IMR-90 (cell line): ENCODE data around the gene SLC15A3. TPM values are rescaled to one million over a fixed set of nuclear protein-coding genes. Genes with fewer than 3 reads are reported as not detected.

Experiments used
- ATAC-seq: fragments of 200-7000 bp; cut with Tn5 transposase; 2 replicates; pipeline ENCODE4 v1.9.1; 2020; ENCODE audit warnings: low read depth, mild to moderate bottlenecking, moderate library complexity
- BruUV-seq: library from RNA; stranded (reverse); fragments of 400-500 nt; replicated peaks from 2 replicates; lab custom pipeline; 2021; lab: Mats Ljungman, UMichigan
- CTCF ChIA-PET: fragments of 300-600 bp; formaldehyde crosslinking; extraction: SDS; loops from one replicate; lab custom pipeline; 2021; ENCODE audit warnings: antibody characterized with exemption; lab: Yijun Ruan, JAX
- POLR2A ChIA-PET: fragments of 300-600 bp; sonication (Branson Sonifier 250); formaldehyde crosslinking; loops from one replicate; lab custom pipeline; 2022; ENCODE audit warnings: antibody characterized with exemption; ENCODE audit not compliant: unreplicated experiment; lab: Charles Lee
- DNase-seq: peaks from one replicate; pipeline ENCODE4 v3.0.0; 2013
- H2AFZ ChIP-seq: replicated peaks from 2 replicates; pipeline ENCODE3; 2013; ENCODE audit warnings: low read length, mild to moderate bottlenecking; ENCODE audit not compliant: poor library complexity
- H2AK5ac ChIP-seq: 2 replicates; pipeline ENCODE4 v1.6.1; 2013; ENCODE audit warnings: low read depth, low read length, inconsistent platforms
- H2AK9ac ChIP-seq: replicated peaks from 2 replicates; pipeline ENCODE3; 2013; ENCODE audit warnings: mild to moderate bottlenecking, low read depth, low read length, moderate library complexity; ENCODE audit not compliant: poor library complexity
- H2BK120ac ChIP-seq: 2 replicates; pipeline ENCODE4 v1.6.1; 2013; ENCODE audit warnings: low read depth, low read length, inconsistent platforms
- H2BK15ac ChIP-seq: 3 replicates; pipeline ENCODE4 v1.6.1; 2013; ENCODE audit warnings: low read depth, low read length, inconsistent platforms
- H2BK20ac ChIP-seq: 2 replicates; pipeline ENCODE4 v1.6.1; 2013; ENCODE audit warnings: low read depth, mild to moderate bottlenecking, inconsistent platforms, low read length, moderate library complexity
- H2BK5ac ChIP-seq: 2 replicates; pipeline ENCODE4 v1.6.1; 2013; ENCODE audit warnings: mild to moderate bottlenecking, low read depth, low read length, inconsistent platforms; ENCODE audit not compliant: poor library complexity, severe bottlenecking
- H3K14ac ChIP-seq: replicated peaks from 2 replicates; pipeline ENCODE4 v1.6.1; 2013; ENCODE audit warnings: low read depth, low read length, inconsistent platforms
- H3K18ac ChIP-seq: 2 replicates; pipeline ENCODE4 v1.6.1; 2013; ENCODE audit warnings: low read depth, low read length, control low read depth
- H3K23ac ChIP-seq: 2 replicates; pipeline ENCODE4 v1.6.1; 2013; ENCODE audit warnings: low read depth, low read length, inconsistent platforms
- H3K27ac ChIP-seq: 2 replicates; pipeline ENCODE4 v1.5.1; 2013; ENCODE audit warnings: mild to moderate bottlenecking, control low read depth, low read length; ENCODE audit not compliant: insufficient read depth
- H3K27me3 ChIP-seq: 2 replicates; pipeline ENCODE4 v1.6.1; 2013; ENCODE audit warnings: low read length; ENCODE audit not compliant: control insufficient read depth, insufficient read depth
- H3K36me3 ChIP-seq: 2 replicates; pipeline ENCODE4 v1.6.1; 2013; ENCODE audit warnings: low read length, mixed read lengths; ENCODE audit not compliant: control insufficient read depth, insufficient read depth
- H3K4ac ChIP-seq: 2 replicates; pipeline ENCODE4 v1.6.1; 2013; ENCODE audit warnings: low read depth, low read length, inconsistent platforms
- H3K4me1 ChIP-seq: 2 replicates; pipeline ENCODE4 v1.6.1; 2013; ENCODE audit warnings: low read length, mixed read lengths; ENCODE audit not compliant: control insufficient read depth, insufficient read depth
- H3K4me2 ChIP-seq: 2 replicates; pipeline ENCODE4 v1.6.1; 2013; ENCODE audit warnings: low read depth, mild to moderate bottlenecking, control low read depth, low read length, moderate library complexity
- H3K4me3 ChIP-seq: 2 replicates; pipeline ENCODE4 v1.5.1; 2013; ENCODE audit warnings: low read depth, mild to moderate bottlenecking, control low read depth, low read length, moderate library complexity; ENCODE audit not compliant: insufficient read depth
- H3K56ac ChIP-seq: 2 replicates; pipeline ENCODE4 v1.6.1; 2013; ENCODE audit warnings: low read length, inconsistent platforms; ENCODE audit not compliant: insufficient read depth; ENCODE audit errors: extremely low read depth
- H3K79me1 ChIP-seq, 2 experiments: 2 replicates each; pipeline ENCODE4 v1.6.1; 2013; ENCODE audit warnings: low read length in 2 of 2, inconsistent platforms in 1 of 2, low read depth in 1 of 2
- H3K9ac ChIP-seq: 2 replicates; pipeline ENCODE4 v1.6.1; 2013; ENCODE audit warnings: low read depth, low read length, control low read depth
- H3K9me1 ChIP-seq: 2 replicates; pipeline ENCODE4 v1.6.1; 2013; ENCODE audit warnings: low read length, inconsistent platforms; ENCODE audit not compliant: insufficient read depth
- H3K9me3 ChIP-seq: 2 replicates; pipeline ENCODE4 v1.6.1; 2013; ENCODE audit warnings: low read length; ENCODE audit not compliant: control insufficient read depth, insufficient read depth
- H4K20me1 ChIP-seq: 2 replicates; pipeline ENCODE4 v1.6.1; 2013; ENCODE audit warnings: low read length, inconsistent platforms; ENCODE audit not compliant: insufficient read depth
- H4K5ac ChIP-seq: 2 replicates; pipeline ENCODE4 v1.6.1; 2013; ENCODE audit warnings: mild to moderate bottlenecking, low read depth, low read length, control low read depth
- H4K8ac ChIP-seq, 2 experiments: 2 replicates each; pipeline ENCODE4 v1.6.1; 2013; ENCODE audit warnings: low read depth in 2 of 2, low read length in 2 of 2, control low read depth in 1 of 2, inconsistent platforms in 1 of 2
- H4K91ac ChIP-seq: 2 replicates; pipeline ENCODE4 v1.6.1; 2013; ENCODE audit warnings: low read depth, low read length, inconsistent platforms; ENCODE audit not compliant: insufficient read depth
- BHLHE40 ChIP-seq: fragments of 150-350 bp; IDR thresholded peaks from 2 replicates; pipeline ENCODE4 v1.6.1; 2016; ENCODE audit warnings: mild to moderate bottlenecking, low read depth, low read length
- CEBPB ChIP-seq: IDR thresholded peaks from 2 replicates; pipeline ENCODE4 v1.6.1; 2012; ENCODE audit warnings: low read depth, low read length, improper control_type of control experiment
- CHD1 ChIP-seq: IDR thresholded peaks from 2 replicates; pipeline ENCODE4 v1.6.1; 2012; ENCODE audit warnings: low read depth, low read length, improper control_type of control experiment
- CTCF ChIP-seq: conservative IDR thresholded peaks from 2 replicates; pipeline ENCODE4 v1.5.1; 2012; ENCODE audit warnings: mild to moderate bottlenecking, low read depth, low read length, improper control_type of control experiment
- ELK1 ChIP-seq: fragments of 150-350 bp; IDR thresholded peaks from 2 replicates; pipeline ENCODE4 v1.6.1; 2016; ENCODE audit warnings: low read depth, mild to moderate bottlenecking, low read length, moderate library complexity, borderline replicate concordance
- FOS ChIP-seq: fragments of 150-350 bp; IDR thresholded peaks from 2 replicates; pipeline ENCODE4 v1.6.1; 2016; ENCODE audit warnings: low read depth, low read length
- MAFK ChIP-seq: IDR thresholded peaks from 2 replicates; pipeline ENCODE4 v1.6.1; 2012; ENCODE audit warnings: low read depth, low read length, improper control_type of control experiment
- MAZ ChIP-seq: IDR thresholded peaks from 2 replicates; pipeline ENCODE4 v1.6.1; 2012; ENCODE audit warnings: low read depth, mild to moderate bottlenecking, low read length, improper control_type of control experiment, moderate library complexity, borderline replicate concordance
- MXI1 ChIP-seq: IDR thresholded peaks from 2 replicates; pipeline ENCODE4 v1.6.1; 2012; ENCODE audit warnings: low read depth, mild to moderate bottlenecking, low read length, moderate library complexity, borderline replicate concordance
- NFE2L2 ChIP-seq: fragments of 150-350 bp; IDR thresholded peaks from 2 replicates; pipeline ENCODE4 v1.6.1; 2016; ENCODE audit warnings: low read depth, mild to moderate bottlenecking, low read length
- POLR2A ChIP-seq: IDR thresholded peaks from 2 replicates; pipeline ENCODE4 v1.6.1; 2012; ENCODE audit warnings: mild to moderate bottlenecking, low read depth, low read length
- RAD21 ChIP-seq: IDR thresholded peaks from 2 replicates; pipeline ENCODE4 v1.6.1; 2012; ENCODE audit warnings: low read length, improper control_type of control experiment
- RCOR1 ChIP-seq: IDR thresholded peaks from 2 replicates; pipeline ENCODE4 v1.6.1; 2012; ENCODE audit warnings: mild to moderate bottlenecking, low read length, improper control_type of control experiment; ENCODE audit not compliant: insufficient replicate concordance
- RFX5 ChIP-seq: IDR thresholded peaks from 2 replicates; pipeline ENCODE4 v1.8.0; 2012; ENCODE audit warnings: low read depth, mild to moderate bottlenecking, low read length, moderate library complexity
- SMC3 ChIP-seq: fragments of 150-350 bp; IDR thresholded peaks from 2 replicates; pipeline ENCODE4 v1.6.1; 2016; ENCODE audit warnings: low read depth, mild to moderate bottlenecking, antibody characterized with exemption, low read length, moderate library complexity
- USF2 ChIP-seq: fragments of 150-350 bp; IDR thresholded peaks from 2 replicates; pipeline ENCODE4 v1.6.1; 2017; ENCODE audit warnings: mild to moderate bottlenecking, antibody characterized with exemption, low read length, low read depth
- WGBS, 2 experiments: methylation state at CpG; one replicate each; pipeline versions ENCODE4 v1.1.5 to v1.1.7; 2013; ENCODE audit warnings: missing lambda C conversion rate in 2 of 2; ENCODE audit not compliant: insufficient read length in 1 of 2; ENCODE audit errors: extremely low coverage in 2 of 2; 5-methylcytosine and 5-hydroxymethylcytosine counted together
- dilution Hi-C: fragments of 300-500 bp; cut with HindIII; formaldehyde crosslinking; loops from one replicate; pipeline ENCODE4 v1.14.3; 2018; ENCODE audit warnings: low sequenced_read_pairs; ENCODE audit not compliant: unreplicated experiment
- in situ Hi-C: fragments of 300-500 bp; cut with MboI; formaldehyde crosslinking; loops from 3 replicates; pipeline ENCODE4 v1.14.3; 2019; ENCODE audit warnings: low sequenced_read_pairs, inconsistent platforms, mixed read lengths
- intact Hi-C: fragments of 100-400 bp; cut with micrococcal nuclease; formaldehyde crosslinking; loops from 2 replicates; pipeline ENCODE4 v1.10.0; 2022
- polyA plus RNA-seq, 3 experiments: library from polyadenylated mRNA; depleted of rRNA; stranded (reverse); fragments of >200 nt; gene quantifications; 2 replicates each; pipeline ENCODE4 v1.2.3, GENCODE V29; 2012; ENCODE audit warnings: low replicate concordance in 1 of 3
- total RNA-seq: library from RNA; depleted of rRNA; stranded (reverse); fragments of >200 nt; gene quantifications from 2 replicates; pipeline ENCODE4 v1.2.3, GENCODE V29; 2012

Gene SLC15A3
- total and polyA plus RNA-seq, 2 of the 4 experiments (the other 2 are of a cell fraction): 3.2 to 4.4 TPM

GRCh38 chr11:60921777-60922335, 30.1 kb downstream of the SLC15A3 start:
- Histone ChIP-seq H2BK20ac (no peak overlapping the region), H3K79me1 (peaks cover 18 to 61% of the 10 kb centered on the region in 2 experiments), H3K4ac (no peak overlapping the region), H3K9ac (no peak overlapping the region), H4K20me1 (peaks cover 24% of the 10 kb centered on the region), H3K9me3 (no peaks in the 10 kb centered on the region), H3K4me1 (peaks cover 17% of the 10 kb centered on the region), H3K27me3 (no peaks in the 10 kb centered on the region), H3K14ac (no peak overlapping the region), H2AK5ac (no peak overlapping the region), H3K27ac (no peak overlapping the region), H3K56ac (no peak overlapping the region), H2BK15ac (no peak overlapping the region), H3K18ac (no peak overlapping the region), H3K4me3 (no peak overlapping the region), H3K9me1 (peaks cover 18% of the 10 kb centered on the region; the same call in 1 of the 2 replicates), H4K91ac (no peak overlapping the region), H3K4me2 (no peak overlapping the region), H2AFZ (no peak overlapping the region), H2BK5ac (no peak overlapping the region), H3K36me3 (peaks cover 29% of the 10 kb centered on the region), H3K23ac (no peak overlapping the region), H2AK9ac (no peak overlapping the region), H4K8ac (no peak overlapping the region), H2BK120ac (no peak overlapping the region), H4K5ac (no peak overlapping the region)
- dilution Hi-C loops: no loop called here
- intact Hi-C loops: no loop called here
- no peak for DNase-seq
- WGBS, 2 experiments: 80% methylated on average over 4 of the region's 23 CpGs; no CpG with 5 or more reads in 1 of the 2 experiments
- in situ Hi-C loops: loop anchor here (25.0 kb wide), 1 partner anchor 1335 kb away; no protein-coding TSS in a partner anchor
- BruUV-seq: no TSS peak
- no peak for TF ChIP-seq MAZ
- no peak for TF ChIP-seq USF2
- TF ChIP-seq RCOR1: no peak
- TF ChIP-seq CTCF: no peak
- TF ChIP-seq RFX5: no peak
- TF ChIP-seq RAD21: no peak
- TF ChIP-seq SMC3: no peak
- TF ChIP-seq BHLHE40: no peak
- no peak for TF ChIP-seq MAFK
- TF ChIP-seq ELK1: no peak
- no peak for TF ChIP-seq CHD1
- no peak for TF ChIP-seq CEBPB
- TF ChIP-seq NFE2L2: no peak
- no peak for TF ChIP-seq FOS
- no peak for TF ChIP-seq POLR2A
- TF ChIP-seq MXI1: no peak
- ChIA-PET CTCF (interaction anchor here (1.0 kb wide), 1 partner anchor 91 kb away, joined by 3 read pairs; no protein-coding TSS in a partner anchor), POLR2A (no interaction called here)
- ATAC-seq: no peak
